Upper lobe of right lung (tissue), 1 donor: ENCODE data around the gene PLD3. TPM values are rescaled to one million over a fixed set of nuclear protein-coding genes. Genes with fewer than 3 reads are reported as not detected.

Source experiments
- ATAC-seq: fragments of 200-7000 bp; cut with Tn5 transposase; one replicate; pipeline ENCODE4 v1.9.1; 2020; ENCODE audit warnings: mild to moderate bottlenecking, moderate library complexity
- DNase-seq: peaks from one replicate; pipeline ENCODE4 v3.0.0-alpha.2; 2020
- H3K27ac ChIP-seq: fragments of 200-600 bp; one replicate; pipeline ENCODE4 v1.8.0; 2022
- H3K27me3 ChIP-seq: fragments of 200-600 bp; one replicate; pipeline ENCODE4 v1.8.0; 2022; ENCODE audit warnings: mild to moderate bottlenecking
- H3K36me3 ChIP-seq: fragments of 200-600 bp; one replicate; pipeline ENCODE4 v1.8.0; 2022
- H3K4me1 ChIP-seq: fragments of 200-600 bp; one replicate; pipeline ENCODE4 v1.8.0; 2022
- H3K4me3 ChIP-seq: fragments of 200-600 bp; one replicate; pipeline ENCODE4 v1.8.0; 2022; ENCODE audit warnings: mild to moderate bottlenecking
- H3K9me3 ChIP-seq: fragments of 200-600 bp; one replicate; pipeline ENCODE4 v1.8.0; 2022
- CTCF ChIP-seq: fragments of 200-600 bp; IDR thresholded peaks from one replicate; pipeline ENCODE4 v1.8.0; 2022; ENCODE audit warnings: antibody characterized with exemption
- intact Hi-C: fragments of 100-400 bp; cut with DNase I; formaldehyde crosslinking; loops from one replicate; pipeline ENCODE4 v1.11.0; 2022
- total RNA-seq: library from RNA; stranded (reverse); fragmentation: NEBNext Ultra II Directional; extraction: Animal tissue kit (Norgen Biotek cat#: 25700); gene quantifications from one replicate; pipeline ENCODE4 v1.2.1, GENCODE V29; 2021
- donor health status: DM: no; HTN: yes; CAD: no; lungs with severe emphysema.

The PLD3 gene
- total RNA-seq, 1 donor from 2014 or later = 432 TPM

DNA sequence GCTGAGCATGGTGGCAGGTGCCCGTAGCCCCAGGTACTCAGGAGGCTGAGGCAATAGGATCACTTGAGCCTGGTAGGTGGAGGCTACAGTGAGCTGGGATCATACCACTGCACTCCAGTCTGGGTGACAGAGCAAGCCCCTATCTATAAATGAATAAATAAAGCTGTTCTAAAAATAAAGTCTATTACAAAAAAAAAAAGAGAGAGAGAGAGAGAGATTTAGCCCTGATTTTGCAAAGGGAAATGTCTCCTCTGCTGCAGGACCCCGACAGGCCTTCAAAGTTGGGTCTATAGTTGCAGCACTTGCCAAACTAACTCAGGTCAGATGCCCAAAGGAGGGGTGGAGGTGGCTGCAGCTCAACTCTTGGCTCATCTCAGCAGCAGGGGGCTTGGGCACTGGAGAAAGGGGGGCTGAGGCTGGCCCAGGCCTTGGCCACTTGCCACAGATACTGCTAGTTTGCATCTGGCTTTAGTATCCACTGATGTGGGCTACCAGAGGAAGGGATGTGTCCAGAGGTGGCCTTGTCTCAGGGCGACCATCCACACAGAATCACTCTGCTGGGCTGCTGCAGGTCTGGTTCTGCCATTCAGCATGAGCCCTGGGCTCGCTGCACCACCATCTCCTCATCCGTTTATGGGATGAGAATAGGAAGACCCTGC lies 32.6 kb upstream of the PLD3 start:
- Histone ChIP-seq H3K36me3 (peaks cover 6% of the 10 kb centered on the region), H3K9me3 (no peaks in the 10 kb centered on the region), H3K4me3 (no peak overlapping the region), H3K27me3 (no peaks in the 10 kb centered on the region), H3K4me1 (no peaks in the 10 kb centered on the region), H3K27ac (no peak overlapping the region)
- peak; percentile 54 for DNase-seq
- no peak for TF ChIP-seq CTCF
- ATAC-seq = no peak
- intact Hi-C loops = no loop called here

DNA sequence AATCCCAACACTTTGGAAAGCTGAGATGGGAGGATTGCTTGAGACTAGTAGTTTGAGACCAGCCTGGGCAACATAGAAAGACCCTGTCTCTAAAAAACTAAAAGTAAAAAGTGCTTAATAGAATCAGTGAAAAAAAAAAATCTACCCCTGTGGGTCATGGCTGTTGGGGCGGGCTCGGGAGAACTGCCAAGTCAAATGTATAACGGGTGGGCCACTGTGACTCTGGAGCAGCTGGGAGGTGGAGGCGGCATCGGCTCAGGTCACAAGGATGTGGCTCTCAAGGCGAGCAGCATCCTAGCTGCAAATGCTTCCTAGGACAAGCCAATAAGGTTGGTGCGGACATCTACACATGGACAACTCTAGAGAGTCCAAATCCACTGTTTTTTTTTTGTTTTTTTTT lies 31.2 kb upstream of the PLD3 start:
- ATAC-seq = no peak
- no peaks in the 10 kb centered on the region for H3K4me1 ChIP-seq
- H3K36me3 ChIP-seq = peaks cover 20% of the 10 kb centered on the region
- no peak for TF ChIP-seq CTCF
- H3K27ac ChIP-seq = no peak overlapping the region
- H3K4me3 ChIP-seq = no peak overlapping the region
- intact Hi-C loops = no loop called here
- H3K9me3 ChIP-seq = no peaks in the 10 kb centered on the region
- peak; percentile 12 for DNase-seq
- H3K27me3 ChIP-seq = no peaks in the 10 kb centered on the region

GRCh38 chr19:40320558-40320935 lies 27.9 kb upstream of the PLD3 start:
- no peak overlapping the region for H3K27ac ChIP-seq
- ATAC-seq (no peak), DNase-seq (peak; percentile 33)
- H3K4me3 ChIP-seq = no peak overlapping the region
- intact Hi-C loops = no loop called here
- peaks cover 52% of the 10 kb centered on the region for H3K36me3 ChIP-seq
- H3K4me1 ChIP-seq = no peaks in the 10 kb centered on the region
- no peaks in the 10 kb centered on the region for H3K27me3 ChIP-seq
- no peak for TF ChIP-seq CTCF
- no peaks in the 10 kb centered on the region for H3K9me3 ChIP-seq

- no peak for ATAC-seq
- TF ChIP-seq CTCF = no peak
- Histone ChIP-seq H3K4me3 (no peak overlapping the region), H3K9me3 (no peaks in the 10 kb centered on the region), H3K36me3 (peaks cover 57% of the 10 kb centered on the region), H3K27me3 (no peaks in the 10 kb centered on the region), H3K27ac (no peak overlapping the region), H3K4me1 (no peaks in the 10 kb centered on the region)
- DNase-seq = peak; percentile 46
- intact Hi-C loops = no loop called here
Observed at GRCh38 chr19:40321076-40321475, 27.4 kb upstream of the PLD3 start.

DNA sequence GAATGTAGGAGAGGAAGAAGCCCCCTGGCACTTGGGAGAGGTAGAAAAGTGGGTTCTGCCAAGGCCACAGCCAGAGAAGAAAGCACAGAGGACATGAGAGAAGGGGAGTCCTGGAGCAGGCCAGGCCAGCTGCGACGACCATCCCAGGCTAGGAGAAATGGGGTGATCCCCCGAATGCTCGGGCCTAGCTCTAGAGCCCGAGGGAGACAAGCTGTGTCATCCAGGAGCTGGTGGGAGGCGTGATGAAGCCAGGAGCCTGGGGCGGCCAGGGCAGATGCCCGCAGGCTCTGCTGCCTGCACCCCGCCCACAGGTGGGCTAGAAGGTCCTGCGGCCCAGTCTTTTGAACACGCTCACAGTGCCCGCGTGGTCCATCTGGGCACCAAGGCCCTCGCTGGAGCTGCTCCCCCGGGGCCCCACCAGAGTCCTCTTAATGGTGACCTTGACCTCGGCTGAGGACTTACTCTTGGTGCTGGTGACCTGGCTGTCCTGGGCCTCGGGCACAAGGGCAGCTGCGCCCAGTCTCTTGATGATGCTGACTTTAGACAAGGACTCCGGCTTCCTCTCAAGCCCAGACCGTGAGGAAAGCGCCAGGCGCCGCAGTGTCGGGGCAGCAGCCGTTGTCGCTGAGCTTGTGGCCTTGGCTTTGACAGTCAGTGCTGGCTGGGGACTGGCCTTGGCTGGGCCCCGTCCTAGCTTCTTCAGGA lies 26.8 kb upstream of the PLD3 start:
- ATAC-seq (no peak), DNase-seq (peak; percentile 53)
- H3K36me3 ChIP-seq = peaks cover 64% of the 10 kb centered on the region
- TF ChIP-seq CTCF = no peak
- intact Hi-C loops = no loop called here
- H3K9me3 ChIP-seq = no peaks in the 10 kb centered on the region
- no peak overlapping the region for H3K4me3 ChIP-seq
- H3K4me1 ChIP-seq = no peaks in the 10 kb centered on the region
- H3K27ac ChIP-seq = no peak overlapping the region
- no peaks in the 10 kb centered on the region for H3K27me3 ChIP-seq
